Measurements from ENCODE around the gene FLACC1. TPM values are rescaled to one million over a fixed set of nuclear protein-coding genes. Genes with fewer than 3 reads are reported as not detected.

FLACC1 gene
- total and polyA plus RNA-seq, 2 of the 8 experiments (the other 6 are each of a cell fraction or from before 2014, with no cell fraction given), result 0.58 TPM; not detected in 1

- H3K27me3 ChIP-seq (replicated peaks in 1 of 4; ENCODE audit: control insufficient read depth in 3 of 4, extremely low read depth in 1 of 4, insufficient read depth in 3 of 4, low read length in 3 of 4), result no peaks in the 10 kb centered on the region
- no peak overlapping the region for H3K18ac ChIP-seq (ENCODE audit: extremely low read depth, low read length)
- H3K79me1 ChIP-seq (ENCODE audit: low read depth, low read length), result no peaks in the 10 kb centered on the region
- no peak overlapping the region for H2BK20ac ChIP-seq (ENCODE audit: low read length)
- no peaks in the 10 kb centered on the region for H3K79me2 ChIP-seq (ENCODE audit: control insufficient read depth in 1 of 2, insufficient read depth in 2 of 2, low read length in 2 of 2)
- no peak overlapping the region for H2BK5ac ChIP-seq (ENCODE audit: low read depth, low read length)
- no peak overlapping the region for H3K4me2 ChIP-seq (ENCODE audit: insufficient read depth in 1 of 2, low read depth in 2 of 2, low read length in 2 of 2)
- no peak overlapping the region for H3K56ac ChIP-seq (replicated peaks; ENCODE audit: insufficient read length, low read depth, low read length)
- POLR2A ChIA-PET (ENCODE audit: partially characterized antibody), result interaction anchor here (1.0 kb wide), 1 partner anchor 10 kb away, joined by 4 read pairs; the partner anchor contains the start of gene FLACC1
- no peak overlapping the region for H2AFZ ChIP-seq (ENCODE audit: low read length)
- H4K91ac ChIP-seq (replicated peaks; ENCODE audit: insufficient read length, low read length), result no peak overlapping the region
- no peaks in the 10 kb centered on the region for H3K4me1 ChIP-seq (replicated peaks in 1 of 4; ENCODE audit: control insufficient read depth in 3 of 4, insufficient read depth in 4 of 4, low read length in 3 of 4)
- no peak overlapping the region for H3K4ac ChIP-seq (replicated peaks; ENCODE audit: insufficient read length, low read depth, low read length)
- no peaks in the 10 kb centered on the region for H4K20me1 ChIP-seq (replicated peaks in 1 of 2; ENCODE audit: control insufficient read depth in 1 of 2, insufficient read depth in 2 of 2, low read length in 2 of 2)
- H2BK120ac ChIP-seq (replicated peaks; ENCODE audit: low read depth, low read length), result no peak overlapping the region
- WGBS, 2 experiments (ENCODE audit: extremely low coverage in 1 of 2, insufficient coverage in 1 of 2, insufficient read length in 1 of 2, insufficient replicate concordance in 2 of 2, low coverage in 1 of 2, low lambda C conversion rate in 2 of 2, missing lambda C conversion rate in 1 of 2), result 94% methylated on average over 4 of the region's 4 CpGs; no CpG with 5 or more reads in 1 of the 2 experiments
- no peak overlapping the region for H3K23ac ChIP-seq (ENCODE audit: insufficient read length)
- no peak overlapping the region for H3K27ac ChIP-seq (ENCODE audit: low read depth, low read length)
- no peak for TF ChIP-seq NRF1 (IDR thresholded peaks at IDR 0.05; ENCODE audit: low read depth, low read length)
- TF ChIP-seq CREB1 (IDR thresholded peaks at IDR 0.05), result no peak
- no peak for TF ChIP-seq SIX5 (IDR thresholded peaks at IDR 0.05; ENCODE audit: low read depth, low read length)
- TF ChIP-seq TCF12 (IDR thresholded peaks at IDR 0.05; ENCODE audit: low read depth, low read length), result no peak
- CTCF ChIA-PET (ENCODE audit: partially characterized antibody), result interaction anchor here (4.0 to 6.5 kb wide), 2 partner anchors 16 to 22 kb away, joined by 17 to 59 read pairs; no protein-coding TSS in a partner anchor
- H3K9me3 ChIP-seq (ENCODE audit: insufficient read depth in 2 of 2, low read depth in 1 of 2, low read length in 1 of 2), result no peaks in the 10 kb centered on the region
- no peak overlapping the region for H2BK12ac ChIP-seq (ENCODE audit: low read depth, low read length)
- no peak overlapping the region for H3K4me3 ChIP-seq (ENCODE audit: extremely low read depth in 1 of 4, insufficient read depth in 2 of 4, low read depth in 3 of 4, low read length in 4 of 4)
- no peak overlapping the region for H2AK5ac ChIP-seq (ENCODE audit: low read depth, low read length)
- no peak overlapping the region for H4K8ac ChIP-seq (ENCODE audit: extremely low read depth, insufficient read depth, low read length)
- H3K14ac ChIP-seq (ENCODE audit: insufficient read length), result no peak overlapping the region
- no peaks in the 10 kb centered on the region for H3K36me3 ChIP-seq (ENCODE audit: control insufficient read depth in 2 of 4, insufficient read depth in 4 of 4, low read length in 3 of 4)
- no peak overlapping the region for H4K5ac ChIP-seq (ENCODE audit: insufficient read length, low read depth, low read length)
- FAIRE-seq (no peak), DNase-seq (ENCODE audit: low read depth in 1 of 2, low spot score in 2 of 2) (no peak)
- no peak overlapping the region for H3K9ac ChIP-seq (replicated peaks in 1 of 4; ENCODE audit: extremely low read depth in 1 of 4, low read depth in 3 of 4, low read length in 3 of 4)
- no peak overlapping the region for H2BK15ac ChIP-seq (ENCODE audit: low read length)
- H3K23me2 ChIP-seq (ENCODE audit: low read depth, low read length), result no peaks in the 10 kb centered on the region
These were observed 10.0 kb downstream of the FLACC1 start for GRCh38 chr2:201347138-201347537.

Measured in H1 (cell line).